ENCODE measurements around the gene WNT7B.

GRCh38 chr22:45893516-45893915 is 83.4 kb downstream of the WNT7B start:
- TF ChIP-seq POLR2A (IDR thresholded peaks at IDR 0.05; ENCODE audit: low read length) (no peak), GATA1 (IDR thresholded peaks at IDR 0.05; ENCODE audit: low read depth, low read length) (no peak)
